Panc1 (cell line): ENCODE measurements around the gene SHISA9.

Source experiments
- POLR2AphosphoS5 ChIP-seq: IDR thresholded peaks from 2 replicates; pipeline ENCODE4 v1.6.1; 2012; ENCODE audit warnings: mild to moderate bottlenecking, low read depth, low read length, moderate library complexity
- SIN3A ChIP-seq: IDR thresholded peaks from 2 replicates; pipeline ENCODE4 v1.6.1; 2012; ENCODE audit warnings: low read depth, mild to moderate bottlenecking, low read length, moderate library complexity, borderline replicate concordance; ENCODE audit not compliant: insufficient read depth
- TCF7L2 ChIP-seq: IDR thresholded peaks from 2 replicates; pipeline ENCODE4 v1.6.1; 2011; ENCODE audit warnings: mild to moderate bottlenecking, low read depth, low read length, inconsistent platforms
- TF ChIP-seq, protein P1 (sequence below), 2 experiments: IDR thresholded peaks; 2 replicates each; pipeline ENCODE4 v1.6.1; 2011 to 2012; ENCODE audit warnings: low read depth in 2 of 2, control low read depth in 1 of 2, low read length in 1 of 2, mild to moderate bottlenecking in 1 of 2, moderate library complexity in 1 of 2; ENCODE audit not compliant: insufficient read depth in 1 of 2
- TF ChIP-seq, protein P2 (sequence below): fragments of 450-650 bp; IDR thresholded peaks from 2 replicates; pipeline ENCODE4 v1.5.1; 2017; ENCODE audit warnings: mild to moderate bottlenecking

DNA sequence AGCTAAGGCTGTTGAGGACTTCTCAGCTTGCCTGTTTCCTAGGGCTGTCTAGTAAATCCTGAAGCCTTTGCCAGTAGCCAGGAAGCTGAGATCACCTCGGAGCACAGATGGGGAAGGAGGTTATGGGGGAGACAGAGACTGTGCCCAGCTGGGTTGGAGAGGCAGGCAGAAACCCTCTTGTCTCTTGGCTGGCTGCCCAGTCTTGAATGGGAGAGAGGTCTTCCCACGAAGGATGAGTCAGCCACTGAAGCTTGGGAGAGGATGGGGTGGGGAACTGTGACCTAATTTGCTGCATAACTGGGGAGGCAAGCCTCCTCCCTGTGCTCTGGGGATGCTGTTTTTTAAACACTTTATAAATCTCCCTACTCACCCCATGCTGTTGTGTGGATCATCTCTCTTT is 69.8 kb downstream of the SHISA9 start:
- TF ChIP-seq, protein P1, sequence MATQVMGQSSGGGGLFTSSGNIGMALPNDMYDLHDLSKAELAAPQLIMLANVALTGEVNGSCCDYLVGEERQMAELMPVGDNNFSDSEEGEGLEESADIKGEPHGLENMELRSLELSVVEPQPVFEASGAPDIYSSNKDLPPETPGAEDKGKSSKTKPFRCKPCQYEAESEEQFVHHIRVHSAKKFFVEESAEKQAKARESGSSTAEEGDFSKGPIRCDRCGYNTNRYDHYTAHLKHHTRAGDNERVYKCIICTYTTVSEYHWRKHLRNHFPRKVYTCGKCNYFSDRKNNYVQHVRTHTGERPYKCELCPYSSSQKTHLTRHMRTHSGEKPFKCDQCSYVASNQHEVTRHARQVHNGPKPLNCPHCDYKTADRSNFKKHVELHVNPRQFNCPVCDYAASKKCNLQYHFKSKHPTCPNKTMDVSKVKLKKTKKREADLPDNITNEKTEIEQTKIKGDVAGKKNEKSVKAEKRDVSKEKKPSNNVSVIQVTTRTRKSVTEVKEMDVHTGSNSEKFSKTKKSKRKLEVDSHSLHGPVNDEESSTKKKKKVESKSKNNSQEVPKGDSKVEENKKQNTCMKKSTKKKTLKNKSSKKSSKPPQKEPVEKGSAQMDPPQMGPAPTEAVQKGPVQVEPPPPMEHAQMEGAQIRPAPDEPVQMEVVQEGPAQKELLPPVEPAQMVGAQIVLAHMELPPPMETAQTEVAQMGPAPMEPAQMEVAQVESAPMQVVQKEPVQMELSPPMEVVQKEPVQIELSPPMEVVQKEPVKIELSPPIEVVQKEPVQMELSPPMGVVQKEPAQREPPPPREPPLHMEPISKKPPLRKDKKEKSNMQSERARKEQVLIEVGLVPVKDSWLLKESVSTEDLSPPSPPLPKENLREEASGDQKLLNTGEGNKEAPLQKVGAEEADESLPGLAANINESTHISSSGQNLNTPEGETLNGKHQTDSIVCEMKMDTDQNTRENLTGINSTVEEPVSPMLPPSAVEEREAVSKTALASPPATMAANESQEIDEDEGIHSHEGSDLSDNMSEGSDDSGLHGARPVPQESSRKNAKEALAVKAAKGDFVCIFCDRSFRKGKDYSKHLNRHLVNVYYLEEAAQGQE (IDR thresholded peaks at IDR 0.05; ENCODE audit: insufficient read depth in 1 of 2, low read depth in 2 of 2, low read length in 1 of 2) = no peak
- TF ChIP-seq POLR2AphosphoS5 = no peak
- TF ChIP-seq, protein P2, sequence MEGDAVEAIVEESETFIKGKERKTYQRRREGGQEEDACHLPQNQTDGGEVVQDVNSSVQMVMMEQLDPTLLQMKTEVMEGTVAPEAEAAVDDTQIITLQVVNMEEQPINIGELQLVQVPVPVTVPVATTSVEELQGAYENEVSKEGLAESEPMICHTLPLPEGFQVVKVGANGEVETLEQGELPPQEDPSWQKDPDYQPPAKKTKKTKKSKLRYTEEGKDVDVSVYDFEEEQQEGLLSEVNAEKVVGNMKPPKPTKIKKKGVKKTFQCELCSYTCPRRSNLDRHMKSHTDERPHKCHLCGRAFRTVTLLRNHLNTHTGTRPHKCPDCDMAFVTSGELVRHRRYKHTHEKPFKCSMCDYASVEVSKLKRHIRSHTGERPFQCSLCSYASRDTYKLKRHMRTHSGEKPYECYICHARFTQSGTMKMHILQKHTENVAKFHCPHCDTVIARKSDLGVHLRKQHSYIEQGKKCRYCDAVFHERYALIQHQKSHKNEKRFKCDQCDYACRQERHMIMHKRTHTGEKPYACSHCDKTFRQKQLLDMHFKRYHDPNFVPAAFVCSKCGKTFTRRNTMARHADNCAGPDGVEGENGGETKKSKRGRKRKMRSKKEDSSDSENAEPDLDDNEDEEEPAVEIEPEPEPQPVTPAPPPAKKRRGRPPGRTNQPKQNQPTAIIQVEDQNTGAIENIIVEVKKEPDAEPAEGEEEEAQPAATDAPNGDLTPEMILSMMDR = no peak
- no peak for TF ChIP-seq SIN3A
- TF ChIP-seq TCF7L2 = no peak
